ES-I3 (cell line): Measurements from ENCODE around the gene AKAP7.

Source experiments
- H3K36me3 ChIP-seq: 2 replicates; pipeline ENCODE4 v1.6.1; 2013; ENCODE audit warnings: mild to moderate bottlenecking, low read length, control low read depth, moderate library complexity; ENCODE audit not compliant: insufficient read depth
- H3K4me1 ChIP-seq: 2 replicates; pipeline ENCODE4 v1.6.1; 2013; ENCODE audit warnings: mild to moderate bottlenecking, control low read depth, low read length; ENCODE audit not compliant: insufficient read depth
- H3K9ac ChIP-seq: 2 replicates; pipeline ENCODE4 v1.6.1; 2013; ENCODE audit warnings: low read depth, mild to moderate bottlenecking, low read length, moderate library complexity
- H3K9me3 ChIP-seq: 2 replicates; pipeline ENCODE4 v1.6.1; 2013; ENCODE audit warnings: mild to moderate bottlenecking, low read length, moderate library complexity; ENCODE audit not compliant: control insufficient read depth, insufficient read depth

Gene AKAP7

GRCh38 chr6:131159578-131159977 lies 24.3 kb downstream of the AKAP7 start:
- Histone ChIP-seq H3K36me3 (no peaks in the 10 kb centered on the region), H3K4me1 (peaks cover 36% of the 10 kb centered on the region), H3K9ac (no peak overlapping the region), H3K9me3 (0 out of 2 replicates have a peak, but pooled peaks cover 2% of the 10 kb centered on the region)

- Histone ChIP-seq H3K36me3 (no peaks in the 10 kb centered on the region), H3K9me3 (no peaks in the 10 kb centered on the region), H3K4me1 (peaks cover 37% of the 10 kb centered on the region), H3K9ac (no peak overlapping the region)
Measured at GRCh38 chr6:131160254-131160758, 25.0 kb downstream of the AKAP7 start.

- no peaks in the 10 kb centered on the region for H3K9me3 ChIP-seq
- no peak overlapping the region; the same call in 1 of the 2 replicates for H3K9ac ChIP-seq
- H3K4me1 ChIP-seq, result peaks cover 37% of the 10 kb centered on the region
- H3K36me3 ChIP-seq, result no peaks in the 10 kb centered on the region
Measured at GRCh38 chr6:131161987-131162386, 26.7 kb downstream of the AKAP7 start.

GRCh38 chr6:131163886-131164285 lies 28.6 kb downstream of the AKAP7 start:
- Histone ChIP-seq H3K9ac (no peak overlapping the region), H3K9me3 (no peaks in the 10 kb centered on the region), H3K4me1 (peaks cover 37% of the 10 kb centered on the region), H3K36me3 (no peaks in the 10 kb centered on the region)

GRCh38 chr6:131164506-131164905 lies 29.2 kb downstream of the AKAP7 start:
- Histone ChIP-seq H3K36me3 (no peaks in the 10 kb centered on the region), H3K4me1 (peaks cover 36% of the 10 kb centered on the region), H3K9me3 (no peaks in the 10 kb centered on the region), H3K9ac (no peak overlapping the region)

- H3K36me3 ChIP-seq, result no peaks in the 10 kb centered on the region
- H3K4me1 ChIP-seq, result peaks cover 13% of the 10 kb centered on the region; the same call in 1 of the 2 replicates
- H3K9me3 ChIP-seq, result no peaks in the 10 kb centered on the region
- H3K9ac ChIP-seq, result no peak overlapping the region
Measured at GRCh38 chr6:131167773-131168172, 32.5 kb downstream of the AKAP7 start.

GRCh38 chr6:131169613-131170012 lies 34.3 kb downstream of the AKAP7 start:
- Histone ChIP-seq H3K36me3 (no peaks in the 10 kb centered on the region), H3K9ac (no peak overlapping the region), H3K4me1 (peaks cover 8% of the 10 kb centered on the region; the same call in 1 of the 2 replicates), H3K9me3 (no peaks in the 10 kb centered on the region)

GRCh38 chr6:131172222-131172621 lies 37.0 kb downstream of the AKAP7 start:
- no peaks in the 10 kb centered on the region for H3K9me3 ChIP-seq

GRCh38 chr6:131173680-131174079 lies 38.4 kb downstream of the AKAP7 start:
- H3K9ac ChIP-seq, result no peak overlapping the region
- no peaks in the 10 kb centered on the region for H3K36me3 ChIP-seq
- no peaks in the 10 kb centered on the region for H3K9me3 ChIP-seq
- peaks cover 7% of the 10 kb centered on the region; the same call in 1 of the 2 replicates for H3K4me1 ChIP-seq

More at GRCh38 chr6:131172222-131172621, 37.0 kb downstream of the AKAP7 start:
- Histone ChIP-seq H3K9ac (no peak overlapping the region), H3K36me3 (no peaks in the 10 kb centered on the region), H3K4me1 (peaks cover 7% of the 10 kb centered on the region; the same call in 1 of the 2 replicates)

GRCh38 chr6:131175564-131175963 lies 40.3 kb downstream of the AKAP7 start:
- no peak overlapping the region for H3K9ac ChIP-seq
- H3K9me3 ChIP-seq, result no peaks in the 10 kb centered on the region
- H3K4me1 ChIP-seq, result peaks cover 7% of the 10 kb centered on the region; the same call in 1 of the 2 replicates
- H3K36me3 ChIP-seq, result no peaks in the 10 kb centered on the region

GRCh38 chr6:131177996-131178395 lies 42.7 kb downstream of the AKAP7 start:
- no peak overlapping the region for H3K9ac ChIP-seq
- H3K36me3 ChIP-seq, result no peaks in the 10 kb centered on the region
- no peaks in the 10 kb centered on the region for H3K9me3 ChIP-seq
- H3K4me1 ChIP-seq, result peaks cover 7% of the 10 kb centered on the region

GRCh38 chr6:131182991-131183425 lies 47.7 kb downstream of the AKAP7 start:
- H3K4me1 ChIP-seq, result peaks cover 5% of the 10 kb centered on the region
- no peaks in the 10 kb centered on the region for H3K36me3 ChIP-seq
- no peaks in the 10 kb centered on the region for H3K9me3 ChIP-seq
- H3K9ac ChIP-seq, result no peak overlapping the region; the same call in 1 of the 2 replicates

- Histone ChIP-seq H3K4me1 (peaks cover 5% of the 10 kb centered on the region), H3K9ac (no peak overlapping the region; the same call in 1 of the 2 replicates), H3K36me3 (no peaks in the 10 kb centered on the region), H3K9me3 (no peaks in the 10 kb centered on the region)
Measured at GRCh38 chr6:131183427-131184095, 48.3 kb downstream of the AKAP7 start.

- Histone ChIP-seq H3K36me3 (no peaks in the 10 kb centered on the region), H3K9me3 (no peaks in the 10 kb centered on the region; the same call in none of the 2 replicates), H3K9ac (no peak overlapping the region), H3K4me1 (no peaks in the 10 kb centered on the region)
Measured at GRCh38 chr6:131191590-131191989, 56.3 kb downstream of the AKAP7 start.

- Histone ChIP-seq H3K4me1 (peaks cover 8% of the 10 kb centered on the region; the same call in 1 of the 2 replicates), H3K9me3 (no peaks in the 10 kb centered on the region; the same call in none of the 2 replicates), H3K9ac (no peak overlapping the region), H3K36me3 (no peaks in the 10 kb centered on the region)
Measured at GRCh38 chr6:131197716-131198115, 62.4 kb downstream of the AKAP7 start.
